Erythroblast (primary cell): Measurements from ENCODE around the gene NHSL2.

ENCODE experiments used
- GATA1 ChIP-seq: IDR thresholded peaks from 2 replicates; pipeline ENCODE4 v1.6.1; 2011; ENCODE audit warnings: low read depth, mild to moderate bottlenecking, control low read depth, low read length, moderate library complexity
- POLR2A ChIP-seq: IDR thresholded peaks from 2 replicates; pipeline ENCODE4 v1.6.1; 2011; ENCODE audit warnings: mild to moderate bottlenecking, low read length

GRCh38 chrX:71928856-71929255 is 18.2 kb downstream of the NHSL2 start:
- no peak for TF ChIP-seq POLR2A
- TF ChIP-seq GATA1, result no peak
